ENCODE results near the gene CIART. TPM values are rescaled to one million over a fixed set of nuclear protein-coding genes. Genes with fewer than 3 reads are reported as not detected.
"Not testable (repeated sequence)": the region's sequence is repeated elsewhere in the genome, so short reads cannot be mapped to it uniquely, and the experiment has no call there.

Gene CIART
- 1 to 10 TPM in 3 of 4 donors, under 1 TPM in 1; 0.60 to 4.5 (median 1.5) TPM for total RNA-seq

GRCh38 chr1:150281758-150282557, at the start of gene CIART:
CIART (plus strand) TSS chr1:150282554; CDS start chr1:150283268, 714 bp downstream.
- 0 to 6% methylated on average over 11 to 46 of the region's 46 CpGs for WGBS, 2 donors (ENCODE audit: low coverage in 1 of 2)
- intact Hi-C loops (cut with DNase I; ENCODE audit: low total_unique reads) = no loop called here
- peak within 1 kb of the TSS; percentile 28 to 60 (median 42) for H3K4me3 ChIP-seq
- in situ Hi-C loops (cut with MboI; ENCODE audit: low pct_ligation_motif_present in 1 of 4, low pct_unique_long_range_greater_than_20kb in 1 of 4, low sequenced_read_pairs in 3 of 4) = no loop called here
- H3K9me3 ChIP-seq = no peaks in the 10 kb centered on the region
- TF ChIP-seq, protein P1, sequence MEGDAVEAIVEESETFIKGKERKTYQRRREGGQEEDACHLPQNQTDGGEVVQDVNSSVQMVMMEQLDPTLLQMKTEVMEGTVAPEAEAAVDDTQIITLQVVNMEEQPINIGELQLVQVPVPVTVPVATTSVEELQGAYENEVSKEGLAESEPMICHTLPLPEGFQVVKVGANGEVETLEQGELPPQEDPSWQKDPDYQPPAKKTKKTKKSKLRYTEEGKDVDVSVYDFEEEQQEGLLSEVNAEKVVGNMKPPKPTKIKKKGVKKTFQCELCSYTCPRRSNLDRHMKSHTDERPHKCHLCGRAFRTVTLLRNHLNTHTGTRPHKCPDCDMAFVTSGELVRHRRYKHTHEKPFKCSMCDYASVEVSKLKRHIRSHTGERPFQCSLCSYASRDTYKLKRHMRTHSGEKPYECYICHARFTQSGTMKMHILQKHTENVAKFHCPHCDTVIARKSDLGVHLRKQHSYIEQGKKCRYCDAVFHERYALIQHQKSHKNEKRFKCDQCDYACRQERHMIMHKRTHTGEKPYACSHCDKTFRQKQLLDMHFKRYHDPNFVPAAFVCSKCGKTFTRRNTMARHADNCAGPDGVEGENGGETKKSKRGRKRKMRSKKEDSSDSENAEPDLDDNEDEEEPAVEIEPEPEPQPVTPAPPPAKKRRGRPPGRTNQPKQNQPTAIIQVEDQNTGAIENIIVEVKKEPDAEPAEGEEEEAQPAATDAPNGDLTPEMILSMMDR (IDR thresholded peaks at IDR 0.05) = no peak
- TF ChIP-seq POLR2A (IDR thresholded peaks at IDR 0.05) (peak; percentile 68), POLR2AphosphoS5 (IDR thresholded peaks at IDR 0.05) (peak; percentile 29 to 74 (median 72)), EP300 (IDR thresholded peaks at IDR 0.05; ENCODE audit: low read depth) (peak; percentile 84)
- peaks cover 15 to 41% (median 24%) of the 10 kb centered on the region in 4 donors for H3K4me1 ChIP-seq
- no peaks in the 10 kb centered on the region for H3K27me3 ChIP-seq
- DNase-seq = peak; percentile 82
- no peaks in the 10 kb centered on the region for H3K36me3 ChIP-seq
- peak within 1 kb of the TSS; percentile 82 to 91 (median 90) for H3K27ac ChIP-seq

GRCh38 chr1:150232921-150233320, 49.4 kb upstream of the CIART start:
- DNase-seq; H3K4me3 ChIP-seq; H3K9me3 ChIP-seq; intact Hi-C loops (cut with DNase I; ENCODE audit: low total_unique reads); H3K27me3 ChIP-seq; in situ Hi-C loops (cut with MboI; ENCODE audit: low pct_ligation_motif_present in 1 of 4, low pct_unique_long_range_greater_than_20kb in 1 of 4, low sequenced_read_pairs in 3 of 4); H3K36me3 ChIP-seq: not testable (repeated sequence)
- Histone ChIP-seq H3K27ac (peak overlapping the region in 3 of 4 donors; percentile 98 to 99 (median 98)), H3K4me1 (peaks cover 0 to 15% (median 4%) of the 10 kb centered on the region in 4 donors)
- WGBS, 2 donors (ENCODE audit: low coverage in 1 of 2) = 84 to 85% methylated on average over 7 to 10 of the region's 10 CpGs

GRCh38 chr1:150233359-150234308, 48.7 kb upstream of the CIART start:
- H3K36me3 ChIP-seq = no peaks in the 10 kb centered on the region
- no peak for TF ChIP-seq EP300 (IDR thresholded peaks at IDR 0.05; ENCODE audit: low read depth)
- TF ChIP-seq, protein P1 (IDR thresholded peaks at IDR 0.05) = no peak
- TF ChIP-seq POLR2AphosphoS5 (IDR thresholded peaks at IDR 0.05) = no peak
- no peak for TF ChIP-seq POLR2A (IDR thresholded peaks at IDR 0.05)
- H3K27ac ChIP-seq = peak overlapping the region; percentile 94 to 99 (median 98)
- no peaks in the 10 kb centered on the region for H3K9me3 ChIP-seq
- DNase-seq = no peak
- intact Hi-C loops (cut with DNase I; ENCODE audit: low total_unique reads) = no loop called here
- H3K4me3 ChIP-seq = peak overlapping the region; percentile 87 to 99 (median 92)
- WGBS, 2 donors (ENCODE audit: low coverage in 1 of 2) = 6 to 12% methylated on average over 15 of the region's 15 CpGs
- H3K27me3 ChIP-seq = no peaks in the 10 kb centered on the region
- H3K4me1 ChIP-seq = peaks cover 0 to 15% (median 4%) of the 10 kb centered on the region in 4 donors
- in situ Hi-C loops (cut with MboI; ENCODE audit: low pct_ligation_motif_present in 1 of 4, low pct_unique_long_range_greater_than_20kb in 1 of 4, low sequenced_read_pairs in 3 of 4) = no loop called here

DNA sequence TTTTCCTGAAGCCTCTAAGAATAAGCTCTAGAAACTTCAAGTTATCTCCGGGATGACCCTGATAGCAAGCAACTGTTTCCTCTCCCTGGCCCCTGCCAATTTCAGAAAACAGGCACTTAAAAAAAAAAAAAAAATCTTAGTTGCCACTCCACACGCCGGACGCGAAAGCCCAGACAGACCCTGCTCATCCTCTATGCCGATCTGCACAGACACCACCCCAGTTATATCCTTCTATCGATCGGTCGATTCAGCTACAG, 48.1 kb upstream of the CIART start:
- Histone ChIP-seq H3K27ac (peak overlapping the region; percentile 94 to 99 (median 98)), H3K36me3 (no peaks in the 10 kb centered on the region), H3K9me3 (no peaks in the 10 kb centered on the region), H3K4me3 (peak overlapping the region; percentile 87 to 99 (median 92)), H3K27me3 (no peaks in the 10 kb centered on the region), H3K4me1 (peaks cover 0 to 15% (median 4%) of the 10 kb centered on the region in 4 donors)
- TF ChIP-seq POLR2A (IDR thresholded peaks at IDR 0.05) (no peak), POLR2AphosphoS5 (IDR thresholded peaks at IDR 0.05) (no peak), EP300 (IDR thresholded peaks at IDR 0.05; ENCODE audit: low read depth) (no peak)
- TF ChIP-seq, protein P1 (IDR thresholded peaks at IDR 0.05) = no peak
- DNase-seq = no peak
- in situ Hi-C loops (cut with MboI; ENCODE audit: low pct_ligation_motif_present in 1 of 4, low pct_unique_long_range_greater_than_20kb in 1 of 4, low sequenced_read_pairs in 3 of 4) = no loop called here
- 0% methylated on average over 9 of the region's 9 CpGs for WGBS, 2 donors (ENCODE audit: low coverage in 1 of 2)
- intact Hi-C loops (cut with DNase I; ENCODE audit: low total_unique reads) = no loop called here
